ENCODE measurements around the gene EIF4E. TPM values are rescaled to one million over a fixed set of nuclear protein-coding genes. Genes with fewer than 3 reads are reported as not detected.
"Not testable (repeated sequence)": the region's sequence is repeated elsewhere in the genome, so short reads cannot be mapped to it uniquely, and the experiment has no call there.

Gene EIF4E
- total RNA-seq, 1 experiment from 2014 or later: 242 TPM

- no peak for DNase-seq (ENCODE audit: low spot score)
These were observed 3.6 kb upstream of the EIF4E start for GRCh38 chr4:98932539-98932938.

- no peak for DNase-seq (ENCODE audit: low spot score)
These were observed 1.5 kb upstream of the EIF4E start for GRCh38 chr4:98930311-98930865.

DNA sequence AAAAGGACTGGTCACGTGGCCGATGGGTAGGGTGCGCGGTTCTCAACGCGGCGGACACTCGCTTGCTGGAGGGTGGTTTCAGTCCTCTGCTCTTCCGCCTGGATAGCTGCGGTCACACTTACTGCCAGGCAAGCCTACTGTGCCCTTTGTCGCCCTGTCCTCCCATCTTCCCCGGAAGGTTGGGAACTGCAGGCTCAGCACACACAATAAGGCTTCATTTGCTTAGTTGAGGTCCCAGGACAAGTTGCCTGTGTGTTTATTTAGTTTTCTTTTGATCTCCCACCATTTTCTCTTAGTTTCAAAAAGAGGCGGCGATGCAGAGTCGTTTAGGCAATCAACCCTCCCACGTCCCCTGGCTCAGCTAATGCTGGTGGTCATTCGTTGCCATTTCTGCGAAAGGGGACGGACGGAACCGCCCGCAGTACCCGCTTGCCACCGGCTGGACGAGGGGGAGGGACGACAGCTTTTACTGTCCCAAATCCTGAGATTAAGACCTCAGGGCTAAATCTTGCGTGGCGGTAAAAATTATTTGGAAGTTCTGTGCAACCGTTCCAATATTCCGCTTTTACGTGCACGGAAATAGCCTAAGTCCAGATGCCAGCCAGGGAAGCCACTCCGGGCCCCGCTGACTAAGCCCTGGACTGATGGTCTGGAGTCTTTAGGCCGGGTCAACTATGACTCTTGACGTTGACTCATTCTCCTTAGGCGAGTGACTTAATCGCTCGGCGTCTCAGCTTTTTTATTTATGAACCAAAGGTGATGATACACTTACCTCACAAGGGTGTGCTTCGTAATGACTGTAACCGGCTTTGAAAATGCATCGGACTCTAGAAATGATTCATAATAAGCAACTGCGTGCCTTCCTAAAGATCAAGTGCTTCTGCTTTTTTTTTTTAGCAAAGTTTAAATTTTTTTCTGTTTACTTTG lies 671 bp upstream of the EIF4E start:
- DNase-seq (ENCODE audit: low spot score): peak; percentile 78

DNA sequence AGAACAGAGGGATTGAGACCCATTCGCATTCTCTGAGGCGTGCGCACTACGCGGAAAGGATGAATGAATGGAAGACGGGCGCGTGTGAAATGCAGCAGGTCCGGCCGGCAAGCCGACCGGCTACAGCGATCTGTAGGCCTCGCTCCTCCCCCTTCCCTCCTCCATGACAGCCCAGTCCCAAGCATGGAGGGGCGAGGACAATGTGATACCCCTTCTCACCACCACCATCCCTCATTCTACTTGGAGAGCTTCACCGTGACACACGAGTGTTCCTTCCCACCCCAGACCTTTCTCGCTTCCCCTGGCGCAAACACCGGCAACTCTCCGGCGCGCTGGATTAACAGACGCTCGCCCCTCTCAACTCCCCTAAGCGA lies 815 bp downstream of the EIF4E start:
- peak; percentile 75 for DNase-seq (ENCODE audit: low spot score)

DNA sequence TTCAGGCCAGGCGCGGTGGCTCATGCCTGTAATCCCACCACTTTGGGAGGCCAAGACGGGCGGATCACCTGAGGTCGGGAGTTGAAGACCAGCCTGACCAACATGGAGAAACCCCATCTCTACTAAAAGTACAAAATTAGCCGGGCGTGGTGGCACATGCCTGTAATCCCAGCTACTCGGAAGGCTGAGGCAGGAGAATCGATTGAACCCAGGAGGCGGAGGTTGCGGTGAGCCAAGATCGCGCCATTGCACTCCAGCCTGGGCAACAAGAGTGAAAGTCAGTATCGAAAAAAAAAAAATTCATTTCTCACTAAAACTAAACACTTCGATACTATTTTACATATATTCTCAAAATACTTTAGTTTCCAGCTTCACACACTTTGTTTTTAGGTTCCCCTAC lies 2.7 kb downstream of the EIF4E start:
- DNase-seq (ENCODE audit: low spot score): not testable (repeated sequence)

DNA sequence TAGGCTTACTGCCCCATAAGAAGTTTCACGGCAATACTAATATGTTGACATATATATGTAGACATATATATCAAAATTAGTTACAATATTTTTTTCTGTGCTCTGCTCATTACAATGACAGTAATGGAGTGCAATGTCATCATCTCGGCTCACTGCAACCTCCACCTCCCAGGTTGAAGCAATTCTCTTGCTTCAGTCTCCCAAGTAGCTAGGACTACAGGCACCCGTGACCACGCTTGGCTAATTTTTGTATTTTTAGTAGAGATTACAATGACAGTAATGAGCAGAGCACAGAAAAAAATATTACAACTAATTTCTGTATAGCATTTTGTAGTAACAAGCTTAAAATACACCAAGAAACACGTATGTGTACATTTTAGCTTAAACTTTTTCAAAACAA lies 7.6 kb downstream of the EIF4E start:
- DNase-seq (ENCODE audit: low spot score): no peak

DNA sequence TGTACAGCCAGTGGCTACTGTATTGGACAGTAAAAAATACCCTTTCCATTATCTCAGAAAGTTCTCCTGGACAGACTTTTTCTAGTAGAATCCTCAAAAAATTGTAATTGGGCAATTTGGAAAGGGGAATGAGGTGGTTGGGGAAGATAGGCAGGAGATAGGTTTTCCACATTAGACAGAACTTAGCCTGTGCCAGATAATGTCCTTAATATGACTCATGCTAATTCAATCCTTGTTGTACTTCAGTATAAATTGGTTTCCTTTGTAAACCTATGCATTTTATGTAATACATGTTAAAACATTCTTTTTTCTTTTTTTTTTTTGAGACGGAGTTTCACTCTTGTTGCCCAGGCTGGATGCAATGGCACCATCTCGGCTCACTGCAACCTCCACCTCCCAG lies 8.9 kb downstream of the EIF4E start:
- no peak for DNase-seq (ENCODE audit: low spot score)

GRCh38 chr4:98910728-98911127 lies 18.2 kb downstream of the EIF4E start:
- DNase-seq (ENCODE audit: low spot score): not testable (repeated sequence)

GRCh38 chr4:98909646-98910401 lies 19.1 kb downstream of the EIF4E start:
- no peak for DNase-seq (ENCODE audit: low spot score)

GRCh38 chr4:98908703-98909262 lies 20.1 kb downstream of the EIF4E start:
- no peak for DNase-seq (ENCODE audit: low spot score)

DNA sequence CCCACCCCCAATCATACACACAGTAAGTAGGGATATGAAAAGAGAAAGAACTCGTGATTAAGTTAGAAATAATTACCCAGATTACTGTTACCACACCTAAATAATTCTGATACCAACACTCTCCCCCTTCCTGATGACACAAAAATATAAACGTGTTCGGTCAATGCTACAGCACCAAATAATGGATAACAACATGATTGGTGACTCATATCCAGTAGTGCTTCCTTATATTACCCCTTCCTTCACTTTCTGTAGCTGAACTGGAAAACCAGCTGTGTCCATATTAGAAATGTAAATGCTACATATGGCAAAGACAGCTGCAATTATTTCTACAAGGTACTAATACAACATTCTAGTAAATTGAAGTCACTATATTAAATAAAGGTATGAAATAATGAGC lies 20.8 kb downstream of the EIF4E start:
- DNase-seq (ENCODE audit: low spot score): no peak

- no peak for DNase-seq (ENCODE audit: low spot score)
These were observed 23.1 kb downstream of the EIF4E start for GRCh38 chr4:98905839-98906238.

- DNase-seq (ENCODE audit: low spot score): no peak
These were observed 23.6 kb downstream of the EIF4E start for GRCh38 chr4:98905297-98905696.

DNA sequence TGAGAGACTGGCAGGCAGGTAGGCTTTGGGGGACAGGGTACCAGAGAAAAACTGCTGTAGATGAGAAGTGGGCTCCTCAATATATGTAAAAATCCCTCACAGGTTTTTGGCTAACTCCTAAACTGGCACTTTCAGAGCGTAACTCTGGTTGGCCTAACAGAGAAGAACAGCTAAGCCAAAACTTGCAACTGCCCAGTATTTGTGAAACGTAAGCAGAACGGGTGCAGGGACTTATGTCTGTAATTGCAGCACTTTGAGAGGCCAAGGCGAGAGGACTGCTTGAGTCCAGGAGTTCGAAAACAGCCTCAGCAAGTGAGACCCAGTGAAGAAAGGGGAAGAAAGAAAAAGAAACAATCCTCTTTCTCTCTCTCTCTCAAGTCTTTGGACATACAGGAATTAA lies 25.0 kb downstream of the EIF4E start:
- no peak for DNase-seq (ENCODE audit: low spot score)

GRCh38 chr4:98903561-98903960 lies 25.4 kb downstream of the EIF4E start:
- DNase-seq (ENCODE audit: low spot score): no peak

GRCh38 chr4:98899277-98899676 lies 29.7 kb downstream of the EIF4E start:
- no peak for DNase-seq (ENCODE audit: low spot score)

DNA sequence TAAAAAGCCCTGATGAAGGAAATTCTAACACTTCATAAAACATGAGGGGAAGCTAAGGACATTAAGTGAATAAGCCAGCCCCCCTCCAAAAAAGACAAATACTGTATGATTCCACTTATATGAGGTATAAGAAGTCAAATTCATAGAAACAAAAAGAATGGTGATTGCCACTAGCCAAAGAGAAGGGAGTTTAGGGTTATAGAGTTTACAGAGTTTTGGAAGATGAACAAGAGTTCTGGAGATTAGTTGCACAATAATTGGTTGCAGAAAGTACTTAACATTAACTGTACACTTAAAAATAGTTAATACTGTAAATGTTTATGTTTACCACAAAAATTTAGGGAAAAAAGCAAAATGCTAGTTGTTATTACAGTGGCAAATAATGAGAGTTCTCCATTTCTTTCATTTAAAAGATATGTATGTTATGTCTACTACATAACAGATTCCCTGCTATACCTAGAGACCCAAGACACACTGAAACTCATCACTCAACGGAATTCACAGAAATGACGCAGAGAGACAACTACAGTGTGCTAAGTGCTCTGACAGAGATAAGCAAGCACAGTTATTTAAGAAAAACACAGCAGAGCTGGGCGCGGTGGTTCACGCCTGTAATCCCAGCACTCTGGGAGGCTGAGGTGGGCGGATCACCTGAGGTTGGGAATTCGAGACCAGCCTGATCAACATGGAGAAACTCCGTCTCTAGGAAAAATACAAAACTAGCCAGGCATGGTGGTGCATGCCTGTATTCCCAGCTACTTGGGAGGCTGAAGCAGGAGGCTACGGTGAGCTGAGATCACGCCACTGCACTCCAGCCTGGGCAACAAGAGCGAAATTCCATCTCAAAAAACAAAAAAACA lies 37.2 kb downstream of the EIF4E start:
- no peak for DNase-seq (ENCODE audit: low spot score)

DNA sequence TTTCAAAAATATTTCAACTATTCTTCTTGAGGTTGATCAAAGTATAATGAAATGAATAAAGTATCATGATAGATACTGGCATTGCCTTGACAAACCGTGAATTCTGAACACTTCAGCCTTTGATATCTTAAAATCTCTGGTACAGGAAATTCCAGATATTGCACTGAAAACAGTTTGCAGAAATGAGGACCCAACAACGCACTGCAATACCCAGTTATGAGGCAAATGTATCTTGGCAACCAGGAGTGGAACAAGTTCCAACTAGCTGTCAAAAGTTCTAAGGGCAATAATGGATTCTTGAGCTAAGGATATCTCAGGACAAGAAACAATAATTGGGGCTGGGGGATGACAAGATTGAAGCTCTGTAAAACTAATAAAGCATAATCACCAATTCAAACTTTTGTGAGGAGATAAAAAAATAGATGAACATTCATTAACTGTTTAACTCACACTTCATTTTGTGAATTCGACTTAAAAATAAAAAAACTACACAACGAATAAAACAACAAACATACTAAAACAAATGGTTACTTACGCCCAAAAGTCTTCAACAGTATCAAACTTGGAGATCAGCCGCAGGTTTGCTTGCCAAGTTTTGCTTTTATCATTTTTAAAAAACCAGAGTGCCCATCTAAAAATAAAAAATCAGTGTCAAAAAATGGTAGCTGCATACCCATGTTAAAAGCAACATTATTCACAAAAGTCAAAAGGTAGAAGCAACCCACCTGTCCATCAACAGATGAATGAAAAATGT lies 38.1 kb downstream of the EIF4E start:
- no peak for DNase-seq (ENCODE audit: low spot score)

DNA sequence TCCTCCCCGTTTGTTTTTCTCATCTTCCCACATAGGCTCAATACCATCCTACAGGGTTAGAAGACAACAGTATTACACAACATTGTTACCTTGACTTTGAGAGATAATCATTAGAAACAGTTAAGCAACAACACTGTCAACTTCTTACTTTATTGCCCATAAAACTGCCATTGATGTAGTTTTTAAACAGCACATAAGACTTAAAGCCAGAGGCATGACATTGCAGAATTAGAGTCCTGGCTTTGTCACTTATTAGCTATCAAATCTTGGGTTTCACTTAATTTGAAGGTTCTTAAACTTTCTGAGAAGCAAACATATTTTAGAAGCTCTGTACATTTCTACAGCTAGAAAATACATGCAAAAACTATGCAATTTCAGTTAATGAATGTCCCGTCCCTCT lies 41.8 kb downstream of the EIF4E start:
- DNase-seq (ENCODE audit: low spot score): no peak

DNA sequence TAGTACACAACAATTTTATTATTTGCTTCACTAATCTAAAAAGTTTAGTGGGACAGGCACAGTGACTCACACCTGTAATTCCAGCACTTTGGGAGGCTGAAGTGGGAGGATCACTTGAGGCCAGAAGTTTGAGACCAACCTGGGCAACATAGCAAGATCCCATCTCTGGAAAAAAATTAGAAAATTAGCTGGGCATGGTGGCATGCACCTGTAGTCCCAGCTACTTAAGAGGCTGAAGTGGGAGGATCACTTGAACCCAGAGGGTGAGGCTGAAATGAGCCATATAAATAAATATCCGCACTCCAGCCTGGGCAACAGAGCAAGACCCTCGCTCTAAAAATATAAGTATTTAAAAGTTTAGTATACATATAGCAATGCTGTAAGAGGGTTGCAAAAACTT lies 42.6 kb downstream of the EIF4E start:
- DNase-seq (ENCODE audit: low spot score): not testable (repeated sequence)

DNA sequence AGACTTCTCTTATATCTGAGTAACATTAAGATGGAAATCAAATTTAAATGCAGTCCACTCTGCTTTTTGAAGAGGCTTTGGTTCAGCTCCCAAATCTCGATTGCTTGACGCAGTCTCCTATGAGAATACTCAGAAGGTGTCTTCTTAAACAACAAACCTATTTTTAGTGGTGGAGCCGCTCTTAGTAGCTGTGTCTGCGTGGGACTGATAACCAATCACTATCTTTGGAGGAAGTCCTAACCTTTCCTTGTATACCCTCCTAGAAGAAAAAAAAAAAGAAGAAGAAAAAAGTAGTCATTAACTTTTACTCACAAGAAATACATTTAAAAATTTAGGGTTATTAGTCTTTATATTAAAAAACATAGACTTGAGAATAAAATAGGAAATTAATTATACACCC lies 48.0 kb downstream of the EIF4E start:
- not testable (repeated sequence) for DNase-seq (ENCODE audit: low spot score)
